ENCODE measurements around the gene AMHR2.
"Not testable (repeated sequence)": the region's sequence is repeated elsewhere in the genome, so short reads cannot be mapped to it uniquely, and the experiment has no call there.

The AMHR2 gene
- total RNA-seq, result 0 to 0.14 (median 0) reads per million in 3 experiments

DNA sequence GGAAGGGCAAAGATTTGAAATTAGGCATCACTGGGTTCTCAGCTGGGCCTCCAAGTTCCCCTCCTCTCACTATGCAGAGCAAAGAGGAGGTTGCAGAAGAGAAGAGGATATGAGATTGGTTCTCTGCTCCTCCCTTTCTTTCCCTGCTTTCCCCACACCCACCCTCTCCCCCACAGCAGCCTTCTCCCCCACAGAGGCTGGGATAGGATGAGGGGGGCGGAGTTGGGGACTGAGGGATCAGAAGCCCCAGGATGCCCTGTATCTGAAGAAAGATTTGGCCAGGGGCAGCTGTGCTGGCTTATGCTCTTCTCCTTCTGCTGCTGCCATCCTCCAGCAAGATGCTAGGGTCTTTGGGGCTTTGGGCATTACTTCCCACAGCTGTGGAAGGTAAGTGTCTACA, at the start of gene AMHR2:
Gene AMHR2 (plus strand): TSS at position 259 of the 400 bp plus-strand sequence. CDS start 80 bp downstream, at position 339.
- no peak for DNase-seq

GRCh38 chr12:53374277-53374676, 49.4 kb upstream of the AMHR2 start:
- not testable (repeated sequence) for DNase-seq

DNA sequence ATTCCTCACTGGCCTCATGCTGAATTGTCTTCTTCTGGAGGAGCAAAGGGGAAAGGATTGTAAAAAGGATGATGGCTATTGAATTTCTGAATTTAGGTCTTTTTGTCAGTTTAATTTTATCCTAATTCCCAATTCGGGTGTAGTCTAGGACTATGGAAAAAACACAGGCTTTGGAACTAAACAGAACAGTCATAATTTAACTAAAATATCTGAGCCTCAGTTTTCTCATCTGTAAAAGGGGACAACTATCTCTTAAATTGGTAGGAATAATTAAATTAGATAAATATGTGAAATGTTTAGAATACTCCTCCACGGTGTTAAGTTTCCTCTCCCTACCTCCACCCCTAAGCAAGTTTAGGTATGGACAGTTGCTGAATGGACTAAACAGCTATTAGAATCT, 46.9 kb upstream of the AMHR2 start:
- DNase-seq, result no peak

DNA sequence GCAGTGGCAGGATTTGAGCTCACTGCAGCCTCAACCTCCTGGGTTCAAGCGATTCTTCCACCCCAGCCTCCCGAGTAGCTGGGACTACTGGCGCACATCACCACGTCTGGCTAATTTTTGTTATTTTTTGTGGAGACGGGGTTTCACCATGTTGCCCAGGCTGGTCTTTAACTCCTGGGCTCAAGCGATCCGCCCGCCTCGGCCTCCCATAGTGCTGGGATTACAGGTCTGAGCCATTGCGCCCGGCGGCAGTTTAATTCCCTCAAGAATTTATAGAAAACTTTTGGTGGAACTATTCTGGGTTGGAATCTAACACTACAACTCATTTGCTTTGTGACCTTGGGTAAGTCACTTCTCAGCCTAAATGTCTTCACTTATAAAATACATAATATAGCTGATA, 45.4 kb upstream of the AMHR2 start:
- DNase-seq, result no peak

DNA sequence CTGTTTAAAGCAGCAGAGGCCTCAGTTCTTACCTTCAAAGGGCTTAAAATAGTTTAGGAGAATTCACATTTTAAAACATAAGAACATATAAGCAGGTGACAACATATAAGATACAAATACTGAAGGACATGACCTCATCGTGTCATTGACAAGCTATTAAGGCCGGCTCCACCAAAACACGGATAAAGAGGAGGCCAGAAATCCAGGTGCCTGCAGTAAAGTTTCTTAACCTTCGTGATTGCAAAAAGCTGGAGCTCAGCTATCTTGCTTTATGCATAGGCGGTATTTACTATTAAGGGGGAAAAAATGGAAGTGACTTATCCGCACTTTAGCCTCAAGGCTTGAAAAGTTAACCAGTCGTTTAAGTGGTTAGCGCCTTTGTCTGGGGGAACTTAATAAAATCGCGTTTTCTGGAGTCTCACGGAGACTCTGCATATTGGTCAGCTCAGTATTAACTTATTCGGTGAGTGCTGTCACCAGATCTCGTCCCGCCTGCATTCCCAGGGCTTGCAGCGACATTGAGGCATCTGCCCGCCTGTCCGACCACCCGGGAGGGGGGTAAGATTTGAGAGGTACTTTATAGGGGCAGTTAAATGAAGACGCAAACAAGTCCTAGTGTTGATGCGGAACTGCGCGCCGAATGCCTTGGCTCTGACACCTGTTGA, 44.8 kb upstream of the AMHR2 start:
- no peak for DNase-seq

- DNase-seq, result peak; percentile 99
Observed at GRCh38 chr12:53379389-53380103, 44.1 kb upstream of the AMHR2 start.

- DNase-seq, result peak; percentile 86
Observed at GRCh38 chr12:53380104-53380793, 43.4 kb upstream of the AMHR2 start, which contains the start of gene SP1. Gene SP1, plus strand, starts transcription at chr12:53380176. Its CDS starts 116 bp downstream, at chr12:53380292.

- DNase-seq, result no peak
Observed at GRCh38 chr12:53380794-53381730, 42.6 kb upstream of the AMHR2 start.

DNA sequence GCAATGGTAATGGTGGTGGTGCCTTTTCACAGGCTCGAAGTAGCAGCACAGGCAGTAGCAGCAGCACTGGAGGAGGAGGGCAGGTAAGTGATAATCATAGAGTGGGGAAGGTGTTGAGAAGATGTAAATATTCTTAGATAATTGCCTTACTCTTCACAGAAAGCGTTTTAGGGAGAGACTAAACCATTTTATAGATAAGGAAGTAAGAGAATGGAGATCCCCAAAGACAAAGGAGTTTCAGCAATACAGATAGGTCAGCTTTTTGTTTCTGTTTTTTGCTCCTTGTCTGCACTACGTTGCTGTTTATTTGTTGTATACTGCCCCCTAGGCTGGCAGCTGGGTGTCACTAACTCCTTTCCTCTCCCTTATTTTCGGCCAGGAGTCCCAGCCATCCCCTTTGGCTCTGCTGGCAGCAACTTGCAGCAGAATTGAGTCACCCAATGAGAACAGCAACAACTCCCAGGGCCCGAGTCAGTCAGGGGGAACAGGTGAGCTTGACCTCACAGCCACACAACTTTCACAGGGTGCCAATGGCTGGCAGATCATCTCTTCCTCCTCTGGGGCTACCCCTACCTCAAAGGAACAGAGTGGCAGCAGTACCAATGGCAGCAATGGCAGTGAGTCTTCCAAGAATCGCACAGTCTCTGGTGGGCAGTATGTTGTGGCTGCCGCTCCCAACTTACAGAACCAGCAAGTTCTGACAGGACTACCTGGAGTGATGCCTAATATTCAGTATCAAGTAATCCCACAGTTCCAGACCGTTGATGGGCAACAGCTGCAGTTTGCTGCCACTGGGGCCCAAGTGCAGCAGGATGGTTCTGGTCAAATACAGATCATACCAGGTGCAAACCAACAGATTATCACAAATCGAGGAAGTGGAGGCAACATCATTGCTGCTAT, 41.7 kb upstream of the AMHR2 start:
- peak; percentile 47 for DNase-seq

DNA sequence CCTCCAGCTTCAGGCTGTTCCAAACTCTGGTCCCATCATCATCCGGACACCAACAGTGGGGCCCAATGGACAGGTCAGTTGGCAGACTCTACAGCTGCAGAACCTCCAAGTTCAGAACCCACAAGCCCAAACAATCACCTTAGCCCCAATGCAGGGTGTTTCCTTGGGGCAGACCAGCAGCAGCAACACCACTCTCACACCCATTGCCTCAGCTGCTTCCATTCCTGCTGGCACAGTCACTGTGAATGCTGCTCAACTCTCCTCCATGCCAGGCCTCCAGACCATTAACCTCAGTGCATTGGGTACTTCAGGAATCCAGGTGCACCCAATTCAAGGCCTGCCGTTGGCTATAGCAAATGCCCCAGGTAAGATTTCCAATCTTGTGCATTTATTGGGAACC, 40.4 kb upstream of the AMHR2 start:
- no peak for DNase-seq

- not testable (repeated sequence) for DNase-seq
Observed at GRCh38 chr12:53386381-53386780, 37.3 kb upstream of the AMHR2 start.

DNA sequence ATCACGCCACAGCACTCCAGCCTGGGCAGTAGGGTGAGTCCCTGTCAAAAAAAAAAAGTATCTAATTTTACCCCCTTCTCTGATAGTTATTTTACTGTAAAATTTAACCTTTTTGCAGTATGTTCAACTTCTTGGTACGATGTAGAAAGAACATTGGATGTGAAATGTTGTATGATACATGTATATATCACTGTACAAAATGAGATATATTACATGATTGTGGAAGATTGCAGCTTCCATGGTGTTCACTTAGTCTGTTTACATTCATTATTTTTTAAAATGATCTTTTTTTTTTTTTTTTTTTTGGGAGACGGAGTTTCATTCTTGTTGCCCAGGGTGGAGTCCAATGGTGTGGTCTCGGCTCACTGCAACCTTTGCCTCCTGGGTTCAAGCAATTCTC, 34.7 kb upstream of the AMHR2 start:
- no peak for DNase-seq

DNA sequence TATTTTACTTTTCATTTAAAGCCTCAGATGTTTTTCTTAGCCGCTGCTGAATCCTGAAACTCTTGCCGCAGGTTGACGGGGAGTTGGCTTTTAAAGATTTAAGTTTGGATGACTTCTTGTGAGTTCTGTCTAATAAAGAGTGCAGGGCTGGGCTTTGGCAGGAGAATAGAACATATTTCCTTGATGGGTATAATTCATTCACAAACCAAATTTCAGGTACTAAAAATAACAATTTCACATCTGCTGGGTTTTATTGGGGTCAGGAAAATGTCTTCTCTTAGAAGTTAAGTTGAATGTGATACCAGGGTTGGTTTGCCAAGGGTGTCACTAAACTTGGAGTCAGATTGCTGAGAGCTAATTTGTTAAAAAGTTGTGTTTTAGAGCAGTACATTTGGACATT, 34.0 kb upstream of the AMHR2 start:
- no peak for DNase-seq

DNA sequence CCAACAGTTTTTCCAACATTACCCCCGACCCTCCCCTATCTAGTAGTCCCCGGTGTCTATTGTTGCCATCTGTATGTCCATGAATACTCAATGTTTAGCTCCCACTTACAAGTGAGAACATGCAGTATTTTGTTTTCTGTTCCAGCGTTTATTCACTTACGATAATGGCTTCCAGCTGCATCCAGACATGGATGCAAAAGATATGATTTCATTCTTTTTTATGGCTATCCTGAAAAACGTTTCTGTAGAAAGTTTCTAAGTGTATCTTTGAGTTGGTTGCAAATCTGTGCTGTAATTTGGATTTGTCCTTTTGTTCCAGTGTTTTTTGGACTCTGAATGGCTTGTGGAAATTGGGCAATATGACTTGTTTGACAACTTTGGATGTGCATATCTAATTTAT, 31.9 kb upstream of the AMHR2 start:
- DNase-seq, result no peak

DNA sequence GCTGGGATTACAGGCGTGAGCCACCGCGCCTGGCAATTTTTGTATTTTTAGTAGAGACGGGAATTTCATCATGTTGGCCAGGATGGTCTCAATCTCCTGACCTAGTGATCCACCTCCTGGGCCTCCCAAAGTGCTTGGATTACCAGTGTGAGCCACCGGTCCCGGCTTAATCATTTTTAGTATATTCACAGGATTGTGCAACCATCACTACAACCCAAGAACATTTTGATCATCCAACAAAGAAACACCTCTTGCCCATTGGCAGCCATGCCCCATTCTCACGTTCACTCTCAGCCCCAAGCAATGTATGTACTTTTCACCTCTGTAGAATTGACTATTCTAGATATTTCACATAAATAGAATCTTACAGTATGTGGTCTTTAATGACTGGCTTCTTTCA, 23.8 kb upstream of the AMHR2 start:
- DNase-seq, result no peak

GRCh38 chr12:53402351-53402750, 21.3 kb upstream of the AMHR2 start:
- DNase-seq, result not testable (repeated sequence)

- no peak for DNase-seq
Observed at GRCh38 chr12:53402871-53403270, 20.8 kb upstream of the AMHR2 start.

- DNase-seq, result no peak
Observed at GRCh38 chr12:53410951-53411350, 12.7 kb upstream of the AMHR2 start.

DNA sequence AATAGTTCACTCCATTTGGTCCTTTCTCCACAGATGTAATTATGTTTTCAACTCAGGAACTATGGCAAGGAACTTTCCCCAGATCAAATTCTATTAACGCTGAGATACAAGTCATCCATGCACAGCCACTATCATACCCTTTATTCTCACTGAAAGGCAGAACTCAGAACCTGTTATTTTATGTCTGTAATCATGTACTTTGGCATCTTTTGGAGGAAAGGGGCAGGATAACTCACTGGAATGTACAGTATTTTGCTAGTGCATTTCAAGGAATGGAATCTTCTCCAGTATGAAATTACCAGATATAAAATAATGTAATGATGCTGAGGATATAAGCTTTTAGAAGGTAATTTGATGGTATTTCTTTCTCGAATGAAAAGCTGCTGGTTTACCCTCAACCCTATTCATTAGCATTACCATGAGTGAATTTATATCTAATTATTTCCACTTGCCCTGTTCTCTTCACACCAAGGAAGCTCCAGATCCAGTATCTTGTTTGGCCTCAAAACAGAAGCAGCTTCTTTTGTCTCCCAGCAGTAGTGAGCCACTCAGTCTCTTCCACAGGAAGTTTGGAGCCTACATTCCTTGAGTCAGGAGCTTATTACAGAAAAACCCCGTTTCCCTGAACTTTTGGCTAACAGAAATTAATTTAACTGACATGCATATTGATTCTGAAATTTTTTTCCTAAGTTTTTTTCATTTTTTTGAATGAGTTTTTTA, 10.0 kb upstream of the AMHR2 start:
- no peak for DNase-seq

DNA sequence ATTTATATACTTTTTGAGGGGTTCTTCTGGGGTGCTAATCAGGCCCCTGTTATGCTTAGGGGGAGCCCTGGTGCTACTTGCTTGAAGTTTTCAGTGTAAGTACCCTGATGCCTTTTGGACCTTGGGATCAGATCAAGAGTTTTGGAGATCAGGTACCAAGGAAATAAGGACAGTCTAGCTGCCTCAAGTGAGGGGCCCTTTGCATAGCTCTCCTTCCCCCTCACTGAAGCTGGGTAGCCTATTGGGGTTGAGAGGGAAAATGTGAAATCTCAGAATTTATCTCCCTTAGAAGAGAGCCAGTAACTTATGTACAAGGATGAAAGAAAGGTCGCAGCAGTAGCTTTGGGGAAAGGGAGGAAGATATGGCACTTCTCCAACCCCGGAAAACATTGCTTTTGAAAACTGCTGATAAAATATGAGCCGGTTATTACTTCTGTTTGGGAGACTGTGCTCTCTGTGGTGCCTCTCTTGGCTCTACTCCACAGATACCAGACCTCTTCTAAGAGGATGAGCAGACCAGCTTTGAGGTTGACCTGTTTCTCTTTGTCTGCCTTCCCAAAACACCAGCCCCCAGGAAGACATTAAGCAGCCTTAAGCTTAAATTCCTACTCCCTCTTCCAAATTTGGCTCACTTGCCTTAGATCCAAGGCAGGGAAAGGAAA, 8.8 kb upstream of the AMHR2 start:
- DNase-seq, result no peak

Measured in central memory CD4-positive, alpha-beta T cell (primary cell).